SJCRH30 (cell line): Measurements from ENCODE around the gene LYSMD1. TPM values are rescaled to one million over a fixed set of nuclear protein-coding genes. Genes with fewer than 3 reads are reported as not detected.
A peak's percentile ranks its signal among the peaks of the same experiment; 100 is the strongest.

ENCODE experiments used
- DNase-seq, 2 experiments: peaks; one replicate each; pipeline ENCODE4 v3.0.0-alpha.2; 2015 to 2020
- H3K27ac ChIP-seq: fragments of 250-450 bp; sonication (Bioruptor Pico); 2 replicates; pipeline ENCODE4 v1.5.1; 2020; ENCODE audit warnings: mild to moderate bottlenecking, moderate library complexity
- H3K27me3 ChIP-seq: fragments of 250-450 bp; sonication (Bioruptor Pico); 2 replicates; pipeline ENCODE4 v1.5.1; 2020; ENCODE audit warnings: mild to moderate bottlenecking, moderate library complexity
- H3K36me3 ChIP-seq: fragments of 250-450 bp; sonication (Bioruptor Pico); 2 replicates; pipeline ENCODE4 v1.5.1; 2020; ENCODE audit warnings: mild to moderate bottlenecking, moderate library complexity
- H3K4me1 ChIP-seq: fragments of 250-450 bp; sonication (Bioruptor Pico); 2 replicates; pipeline ENCODE4 v1.5.1; 2020; ENCODE audit warnings: mild to moderate bottlenecking, moderate library complexity
- H3K4me3 ChIP-seq: fragments of 250-450 bp; sonication (Bioruptor Pico); 2 replicates; pipeline ENCODE4 v1.5.1; 2020; ENCODE audit warnings: mild to moderate bottlenecking, moderate library complexity
- H3K9me3 ChIP-seq: fragments of 250-450 bp; sonication (Bioruptor Pico); replicated peaks from 2 replicates; pipeline ENCODE4 v1.5.1; 2020; ENCODE audit warnings: mild to moderate bottlenecking, moderate library complexity
- total RNA-seq: library from RNA; depleted of rRNA; stranded (reverse); fragments of >200 nt; shearing (Covaris generic); gene quantifications from 2 replicates; pipeline ENCODE4 v1.2.3, GENCODE V29; 2014

LYSMD1 gene
- total RNA-seq, 1 experiment from 2014 or later, result 15.8 TPM

DNA sequence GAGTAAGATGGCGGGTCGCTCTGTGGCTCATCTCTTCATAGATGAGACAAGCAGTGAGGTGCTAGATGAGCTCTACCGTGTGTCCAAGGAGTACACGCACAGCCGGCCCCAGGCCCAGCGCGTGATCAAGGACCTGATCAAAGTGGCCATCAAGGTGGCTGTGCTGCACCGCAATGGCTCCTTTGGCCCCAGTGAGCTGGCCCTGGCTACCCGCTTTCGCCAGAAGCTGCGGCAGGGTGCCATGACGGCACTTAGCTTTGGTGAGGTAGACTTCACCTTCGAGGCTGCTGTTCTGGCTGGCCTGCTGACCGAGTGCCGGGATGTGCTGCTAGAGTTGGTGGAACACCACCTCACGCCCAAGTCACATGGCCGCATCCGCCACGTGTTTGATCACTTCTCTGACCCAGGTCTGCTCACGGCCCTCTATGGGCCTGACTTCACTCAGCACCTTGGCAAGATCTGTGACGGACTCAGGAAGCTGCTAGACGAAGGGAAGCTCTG is 6.9 kb downstream of the LYSMD1 start:
- DNase-seq, result no peak
- Histone ChIP-seq H3K9me3 (no peaks in the 10 kb centered on the region), H3K4me1 (no peaks in the 10 kb centered on the region), H3K4me3 (no peak overlapping the region), H3K27me3 (no peaks in the 10 kb centered on the region), H3K27ac (no peak overlapping the region), H3K36me3 (peaks cover 5% of the 10 kb centered on the region; the same call in 1 of the 2 replicates)

DNA sequence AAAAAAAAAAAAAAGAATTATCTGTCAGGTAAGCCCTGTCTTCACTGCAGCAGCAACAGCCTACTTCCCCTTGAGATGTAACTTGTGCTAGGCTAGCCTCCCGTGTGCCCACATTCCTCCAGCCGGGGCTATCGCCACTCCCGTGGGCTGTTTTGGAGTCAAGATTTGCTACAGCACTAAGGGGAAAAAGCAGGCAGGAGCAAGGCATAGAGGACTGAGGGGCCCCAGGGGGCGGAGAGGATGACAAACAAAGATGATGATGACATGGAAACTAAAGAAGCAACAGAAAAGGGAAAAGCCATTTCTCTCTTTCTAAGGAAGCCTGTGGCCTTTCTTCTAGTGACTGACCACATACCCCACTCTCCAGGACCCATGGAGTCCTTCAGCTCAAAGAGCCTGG is 7.4 kb downstream of the LYSMD1 start:
- peaks cover 5% of the 10 kb centered on the region; the same call in 1 of the 2 replicates for H3K36me3 ChIP-seq
- no peaks in the 10 kb centered on the region for H3K9me3 ChIP-seq
- no peak for DNase-seq
- H3K4me1 ChIP-seq, result no peaks in the 10 kb centered on the region
- no peak overlapping the region for H3K27ac ChIP-seq
- no peaks in the 10 kb centered on the region for H3K27me3 ChIP-seq
- no peak overlapping the region for H3K4me3 ChIP-seq

DNA sequence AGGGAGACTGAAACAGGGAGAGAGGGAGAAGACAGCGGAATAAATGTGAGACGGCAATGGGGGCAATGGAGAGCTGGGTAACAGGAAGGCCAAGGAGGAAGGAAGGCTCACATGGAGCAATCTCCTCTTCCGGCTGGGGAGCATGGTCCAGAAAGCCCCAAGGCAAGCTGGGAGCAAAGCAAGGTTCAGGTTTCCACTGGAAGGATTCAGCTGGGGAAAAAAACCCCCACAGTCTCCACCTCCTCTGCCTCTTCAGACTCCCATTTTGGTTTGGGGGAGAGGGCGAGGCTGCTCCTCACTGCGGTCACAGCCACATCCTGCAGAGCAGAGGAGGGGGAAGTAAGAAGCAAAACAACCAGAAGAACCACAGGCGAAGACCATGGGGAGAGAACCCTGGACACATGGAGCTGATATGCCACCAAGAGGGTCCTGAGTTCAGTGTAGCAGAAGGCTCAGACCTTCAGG is 8.6 kb downstream of the LYSMD1 start:
- Histone ChIP-seq H3K27me3 (no peaks in the 10 kb centered on the region), H3K27ac (no peak overlapping the region), H3K36me3 (peaks cover 5% of the 10 kb centered on the region; the same call in 1 of the 2 replicates), H3K4me1 (no peaks in the 10 kb centered on the region), H3K9me3 (no peaks in the 10 kb centered on the region), H3K4me3 (no peak overlapping the region)
- no peak for DNase-seq

DNA sequence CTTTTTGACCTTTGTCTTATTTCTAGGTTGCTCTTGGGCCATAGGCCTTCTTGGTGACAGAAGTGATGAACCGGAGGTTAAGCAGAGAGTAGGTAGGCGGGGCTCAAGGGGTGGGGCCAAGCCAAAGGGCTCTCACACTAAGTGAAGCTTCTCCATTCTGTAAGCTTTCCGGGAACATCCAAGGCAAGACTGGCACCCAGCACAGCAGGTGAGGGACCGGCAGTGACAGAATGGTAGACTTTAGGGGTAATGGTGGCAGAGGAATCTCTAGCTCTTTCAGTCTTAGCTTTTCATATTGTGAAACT is 9.2 kb downstream of the LYSMD1 start, which contains the start of gene TNFAIP8L2:
Gene TNFAIP8L2 (plus strand): TSS at position 135 of the 305 bp plus-strand sequence. CDS start 2,049 bp downstream, outside the sequence.
- H3K27me3 ChIP-seq, result no peaks in the 10 kb centered on the region
- no peak within 1 kb of the TSS for H3K4me3 ChIP-seq
- H3K27ac ChIP-seq, result no peak within 1 kb of the TSS
- H3K9me3 ChIP-seq, result no peaks in the 10 kb centered on the region
- DNase-seq, result no peak
- no peaks in the 10 kb centered on the region for H3K4me1 ChIP-seq
- peaks cover 5% of the 10 kb centered on the region; the same call in 1 of the 2 replicates for H3K36me3 ChIP-seq

DNA sequence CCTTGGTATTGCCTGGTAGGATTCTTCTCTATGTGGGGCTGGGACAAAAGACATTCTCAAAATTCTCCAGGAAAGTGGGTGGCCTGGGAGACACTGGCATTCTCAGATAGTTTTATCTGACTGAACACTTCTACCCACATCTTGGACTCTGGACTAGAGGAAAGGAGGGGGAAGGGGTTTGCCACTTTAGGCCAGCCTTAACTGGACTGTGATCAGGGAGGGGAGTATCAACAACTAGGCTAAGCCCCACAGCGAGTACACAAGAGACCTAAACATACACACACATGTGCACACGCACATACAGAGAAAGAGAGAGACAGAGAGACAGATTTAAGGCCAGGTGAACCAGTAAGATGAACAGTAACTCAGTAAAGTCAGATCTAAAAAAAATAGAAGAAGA is 18.0 kb downstream of the LYSMD1 start:
- Histone ChIP-seq H3K36me3 (no peaks in the 10 kb centered on the region), H3K27ac (no peak overlapping the region), H3K4me1 (peaks cover 20% of the 10 kb centered on the region), H3K9me3 (no peaks in the 10 kb centered on the region), H3K4me3 (no peak overlapping the region), H3K27me3 (no peaks in the 10 kb centered on the region)
- no peak for DNase-seq

DNA sequence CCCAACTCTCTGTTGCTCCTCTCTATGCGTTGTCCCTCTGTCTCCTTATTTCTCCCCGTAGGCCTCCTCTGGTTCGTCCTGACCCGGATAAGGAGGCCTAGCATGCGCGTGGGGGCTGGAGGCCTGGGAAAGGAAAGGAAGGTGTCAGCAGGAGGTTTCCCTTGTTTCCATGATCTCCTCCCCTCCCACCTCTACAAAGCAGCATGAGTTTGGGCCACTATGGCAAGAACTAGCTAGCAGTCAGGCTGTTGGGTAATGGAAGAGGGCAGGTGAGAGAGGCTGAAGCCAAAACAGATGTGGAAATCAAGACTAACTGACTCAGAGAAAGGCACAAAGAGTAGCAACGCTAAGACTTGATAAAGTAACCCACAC is 18.6 kb downstream of the LYSMD1 start:
- Histone ChIP-seq H3K27ac (no peak overlapping the region), H3K9me3 (no peaks in the 10 kb centered on the region), H3K4me3 (peak overlapping the region; percentile 65), H3K4me1 (peaks cover 25% of the 10 kb centered on the region), H3K36me3 (no peaks in the 10 kb centered on the region), H3K27me3 (no peaks in the 10 kb centered on the region)
- peak in 1 of 2 experiments; percentile 18 for DNase-seq

DNA sequence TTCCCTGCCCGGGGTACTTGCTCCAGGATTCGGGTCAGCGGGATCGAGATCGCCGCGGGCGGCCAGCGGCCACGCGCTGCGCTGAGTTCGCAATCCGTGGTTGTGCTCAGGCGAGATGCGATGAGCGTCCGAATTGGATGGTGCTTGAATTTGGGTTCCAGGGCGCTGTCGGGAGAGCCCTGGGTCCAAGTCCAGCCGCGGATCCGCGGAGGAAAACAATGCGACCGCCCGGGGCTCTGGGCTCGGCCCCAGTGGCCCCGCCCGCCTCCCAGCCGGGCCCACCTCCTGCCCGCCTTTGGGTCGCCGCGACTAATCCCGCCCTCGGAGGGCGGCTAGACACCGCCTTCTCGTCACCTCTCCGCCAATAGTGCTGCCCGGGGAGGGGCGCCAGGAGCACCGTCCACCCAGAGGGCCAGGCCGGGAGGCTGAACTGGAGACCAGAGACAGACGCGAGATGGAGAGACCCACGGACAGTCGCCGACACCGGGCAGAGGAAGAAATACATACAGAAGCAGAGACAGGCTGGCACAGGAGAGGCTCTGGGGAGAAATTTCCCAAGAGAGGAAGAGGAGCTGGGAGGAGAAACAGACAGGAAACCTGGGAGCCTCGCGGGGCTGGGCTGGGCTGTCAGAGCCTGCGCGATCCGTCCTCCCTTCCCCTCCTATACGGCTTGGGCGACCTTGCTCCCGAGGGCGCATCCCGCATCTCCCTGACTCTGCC is 19.1 kb downstream of the LYSMD1 start, which contains the start of gene SEMA6C:
Gene SEMA6C (minus strand): TSS at position 220 of the 720 bp plus-strand sequence. CDS start 4,010 bp downstream, outside the sequence.
- peak within 1 kb of the TSS; percentile 65 for H3K4me3 ChIP-seq
- H3K27me3 ChIP-seq, result no peaks in the 10 kb centered on the region
- no peaks in the 10 kb centered on the region for H3K9me3 ChIP-seq
- peaks cover 30% of the 10 kb centered on the region for H3K4me1 ChIP-seq
- H3K36me3 ChIP-seq, result no peaks in the 10 kb centered on the region
- peak; percentile 93 to 94 for DNase-seq
- peak within 1 kb of the TSS; percentile 13; the same call in 1 of the 2 replicates for H3K27ac ChIP-seq

DNA sequence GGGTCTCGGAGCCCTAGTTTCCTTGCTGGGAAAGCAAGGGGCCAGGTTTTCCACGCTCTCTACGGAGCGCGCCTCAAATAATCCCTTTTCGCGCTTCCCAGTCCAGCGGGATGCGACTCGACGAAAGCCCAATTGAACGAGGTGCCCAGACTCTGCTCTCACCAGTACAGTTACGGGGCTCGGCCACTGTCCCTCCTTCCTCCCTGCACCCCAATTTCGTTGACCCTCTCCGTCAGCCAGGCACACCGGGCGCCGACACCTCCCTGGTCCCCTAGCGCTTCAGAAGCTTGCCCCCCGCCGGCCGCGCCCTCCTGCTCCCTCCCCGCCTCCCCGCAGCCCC is 19.7 kb downstream of the LYSMD1 start:
- H3K27me3 ChIP-seq, result no peaks in the 10 kb centered on the region
- peaks cover 30% of the 10 kb centered on the region for H3K4me1 ChIP-seq
- H3K27ac ChIP-seq, result peak overlapping the region; percentile 13; the same call in 1 of the 2 replicates
- no peaks in the 10 kb centered on the region for H3K36me3 ChIP-seq
- peak overlapping the region; percentile 65 for H3K4me3 ChIP-seq
- no peak for DNase-seq
- H3K9me3 ChIP-seq, result no peaks in the 10 kb centered on the region

DNA sequence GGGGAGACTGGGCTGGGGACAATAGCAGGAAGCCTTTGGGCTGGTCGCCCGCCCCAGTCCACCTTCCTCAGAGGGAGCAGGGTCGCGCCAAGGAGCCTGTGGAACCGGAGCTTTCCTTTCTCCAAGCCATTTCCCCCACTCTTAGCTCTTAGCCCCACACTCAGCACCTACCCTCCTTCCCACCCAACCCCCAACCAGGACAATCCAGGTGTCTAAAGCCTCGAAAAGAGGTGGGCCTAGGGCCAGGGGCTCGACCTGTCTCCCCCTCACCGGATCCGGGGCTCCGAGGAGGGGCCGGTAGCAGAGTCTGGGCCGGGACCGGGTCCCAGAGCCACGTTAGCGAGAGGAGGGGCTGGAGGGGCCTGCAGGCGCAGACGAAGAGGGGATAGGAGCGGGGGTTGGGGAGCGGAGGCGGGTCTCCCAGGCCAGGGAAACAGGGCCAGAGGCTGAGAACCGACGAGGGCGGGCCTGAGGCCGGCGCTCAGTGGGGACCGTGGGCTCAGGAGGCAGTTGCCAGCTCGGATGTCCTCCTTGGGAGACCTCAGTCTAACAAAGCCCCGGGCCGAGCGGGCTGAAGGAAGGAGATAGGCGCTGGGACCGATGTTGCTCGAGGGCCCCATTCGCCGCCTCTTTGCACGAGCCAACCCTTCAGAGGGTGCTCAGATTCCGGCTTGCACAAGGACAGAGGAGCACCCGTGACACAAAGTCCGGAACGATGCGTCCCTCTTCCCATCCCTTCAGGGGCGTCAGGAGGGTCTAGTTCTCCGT is 20.2 kb downstream of the LYSMD1 start:
- no peaks in the 10 kb centered on the region for H3K36me3 ChIP-seq
- H3K9me3 ChIP-seq, result no peaks in the 10 kb centered on the region
- H3K27me3 ChIP-seq, result no peaks in the 10 kb centered on the region
- H3K4me3 ChIP-seq, result peak overlapping the region; percentile 65
- H3K27ac ChIP-seq, result peak overlapping the region; percentile 13; the same call in 1 of the 2 replicates
- H3K4me1 ChIP-seq, result peaks cover 30% of the 10 kb centered on the region
- DNase-seq, result peak; percentile 46 to 52

DNA sequence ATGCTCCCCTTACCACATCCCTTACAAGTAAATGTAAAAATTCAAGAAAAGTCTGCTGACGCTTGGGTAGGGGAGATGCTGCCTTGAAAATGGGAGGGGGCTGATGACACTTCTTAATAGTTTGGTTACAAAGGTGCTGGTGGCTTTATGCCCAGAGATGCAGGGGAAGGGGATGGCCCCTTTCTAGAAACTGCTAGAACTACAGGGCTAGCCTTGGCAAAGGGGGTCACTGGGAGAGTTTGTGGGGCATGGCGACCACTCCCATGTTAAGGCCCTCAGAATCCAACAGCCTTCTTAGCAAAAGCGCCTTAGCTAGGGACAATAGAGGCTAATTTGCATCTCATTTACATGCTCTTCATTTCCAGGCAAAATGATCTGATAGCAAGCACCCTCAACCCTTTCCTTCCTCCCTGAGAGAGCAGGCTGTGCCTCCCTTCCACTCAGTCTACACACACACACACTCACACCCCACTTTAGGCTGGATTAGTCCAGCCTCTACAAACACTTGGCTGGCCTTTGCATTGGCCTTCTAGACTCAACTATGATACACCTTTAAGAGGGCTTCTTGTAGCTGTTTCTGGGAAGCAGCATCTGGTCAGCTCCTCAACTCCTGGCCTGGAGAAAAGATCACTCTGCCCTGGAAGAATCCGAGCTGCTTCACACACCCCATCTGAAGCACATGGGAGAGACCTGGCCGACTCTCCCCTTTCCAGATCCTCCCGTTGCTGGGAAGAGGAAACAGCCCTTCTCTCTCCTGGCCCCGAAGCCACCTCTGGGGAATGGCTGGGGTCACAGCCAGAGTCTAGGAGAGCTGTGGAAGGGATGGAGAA is 21.0 kb downstream of the LYSMD1 start:
- H3K4me3 ChIP-seq, result peak overlapping the region; percentile 65
- DNase-seq, result peak in 1 of 2 experiments; percentile 28
- no peaks in the 10 kb centered on the region for H3K27me3 ChIP-seq
- H3K4me1 ChIP-seq, result peaks cover 30% of the 10 kb centered on the region
- H3K27ac ChIP-seq, result no peak overlapping the region
- H3K36me3 ChIP-seq, result no peaks in the 10 kb centered on the region
- H3K9me3 ChIP-seq, result no peaks in the 10 kb centered on the region

DNA sequence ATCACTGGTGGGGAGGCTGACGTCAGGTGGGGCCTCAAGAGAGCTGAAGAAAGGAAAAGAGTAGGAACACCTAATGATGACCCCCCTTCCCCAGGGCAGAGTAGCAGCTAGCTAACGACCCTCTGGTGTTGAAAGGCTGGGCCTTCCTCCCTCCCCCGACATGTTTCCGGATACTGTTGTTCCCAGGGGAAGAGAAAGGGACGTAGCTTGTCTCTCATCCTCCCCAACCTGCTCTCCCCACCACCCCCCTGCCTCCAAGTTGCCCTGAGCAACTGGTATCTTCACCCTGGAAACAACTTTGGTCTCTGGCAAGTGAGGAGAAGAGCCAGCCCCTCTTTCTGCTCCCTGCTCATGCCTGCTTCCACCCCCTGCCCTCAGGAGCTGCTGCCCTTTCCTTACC is 21.7 kb downstream of the LYSMD1 start:
- H3K36me3 ChIP-seq, result no peaks in the 10 kb centered on the region

DNA sequence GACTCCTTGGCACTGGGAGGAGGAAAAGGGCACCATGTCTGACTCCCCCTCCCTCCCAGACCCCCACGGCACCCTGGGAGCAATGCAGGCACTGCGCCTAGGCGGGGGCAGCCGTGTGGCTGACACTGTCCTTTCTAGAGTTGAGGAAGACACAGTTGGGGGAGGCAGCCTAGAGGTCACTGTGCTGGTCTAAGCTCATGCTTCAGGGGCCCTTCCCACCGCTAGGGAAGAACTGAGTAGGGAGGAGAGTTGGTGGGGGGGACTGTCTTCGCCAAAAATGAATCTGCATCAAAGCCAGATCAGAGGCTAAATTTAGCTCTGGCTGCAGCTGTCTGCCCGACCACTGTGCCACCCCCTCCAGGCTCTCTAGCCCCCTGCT is 22.7 kb downstream of the LYSMD1 start:
- H3K9me3 ChIP-seq, result no peaks in the 10 kb centered on the region
- H3K4me3 ChIP-seq, result peak overlapping the region; percentile 20
- DNase-seq, result peak; percentile 74 to 78
- peak overlapping the region; percentile 93 for H3K27ac ChIP-seq
- peaks cover 30% of the 10 kb centered on the region for H3K4me1 ChIP-seq
- no peaks in the 10 kb centered on the region for H3K36me3 ChIP-seq
- no peaks in the 10 kb centered on the region for H3K27me3 ChIP-seq

More for the DNA sequence above, 21.7 kb downstream of the LYSMD1 start:
- peaks cover 30% of the 10 kb centered on the region for H3K4me1 ChIP-seq
- DNase-seq, result no peak
- H3K4me3 ChIP-seq, result no peak overlapping the region
- no peak overlapping the region; the same call in 1 of the 2 replicates for H3K27ac ChIP-seq
- H3K9me3 ChIP-seq, result no peaks in the 10 kb centered on the region
- no peaks in the 10 kb centered on the region for H3K27me3 ChIP-seq

DNA sequence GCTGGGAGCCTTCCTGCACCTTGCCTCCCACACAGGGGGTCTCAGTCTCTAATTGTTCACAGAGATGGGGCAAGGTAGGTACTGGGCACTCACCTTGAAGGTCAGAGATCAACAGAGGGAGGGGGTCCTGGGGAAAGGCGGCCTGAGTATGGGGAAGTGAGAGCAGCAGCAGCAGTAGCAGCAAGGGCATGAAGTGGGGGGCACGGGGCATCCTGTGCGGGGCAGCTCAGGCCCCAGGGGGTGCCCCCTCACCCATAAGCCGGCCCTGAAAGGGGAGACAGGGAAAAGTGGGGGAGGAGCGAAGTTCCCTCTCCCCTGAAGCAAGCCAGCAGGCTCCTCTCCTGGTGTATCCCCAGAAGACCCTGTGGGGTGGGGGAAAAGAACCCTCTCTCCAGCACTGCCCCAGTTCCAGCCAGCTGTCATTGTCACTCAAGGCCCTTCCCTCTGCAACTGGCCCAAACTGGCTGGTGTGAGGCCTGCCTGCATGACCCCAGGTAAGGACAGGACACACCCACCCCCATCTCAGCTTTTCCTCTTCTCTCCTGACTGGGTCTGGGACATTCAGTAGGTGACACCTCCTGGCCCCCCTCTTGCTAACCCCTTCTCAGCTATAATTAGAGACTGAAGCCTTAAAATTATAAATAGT is 23.2 kb downstream of the LYSMD1 start:
- Histone ChIP-seq H3K4me1 (peaks cover 29% of the 10 kb centered on the region), H3K27ac (peak overlapping the region; percentile 93)
- peak; percentile 95 to 96 for DNase-seq

DNA sequence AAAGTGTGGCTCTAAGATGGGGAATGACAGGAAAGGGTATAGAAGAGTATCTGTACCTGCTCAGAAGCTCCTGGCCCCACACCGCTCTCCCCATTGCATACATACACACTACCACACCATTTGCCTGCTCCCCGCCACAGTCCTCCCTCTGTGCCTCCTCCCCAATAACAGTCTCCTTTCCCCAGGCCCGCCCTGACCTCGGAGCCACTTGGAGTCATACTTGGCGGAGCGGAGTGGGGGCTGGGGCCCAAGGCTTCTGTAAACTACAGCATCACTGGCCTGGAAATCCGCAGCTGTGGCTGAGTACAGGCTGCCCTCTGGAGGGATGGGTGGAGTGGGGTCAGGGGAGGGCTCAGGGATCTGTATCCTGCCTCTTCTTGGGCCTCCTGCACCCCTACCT is 27.9 kb downstream of the LYSMD1 start:
- H3K9me3 ChIP-seq, result no peaks in the 10 kb centered on the region
- H3K36me3 ChIP-seq, result peaks cover 9% of the 10 kb centered on the region; the same call in 1 of the 2 replicates
- H3K27me3 ChIP-seq, result no peaks in the 10 kb centered on the region
- peaks cover 12% of the 10 kb centered on the region for H3K4me1 ChIP-seq
- DNase-seq, result no peak
- no peak overlapping the region for H3K27ac ChIP-seq
- no peak overlapping the region for H3K4me3 ChIP-seq

More for the DNA sequence above, 23.2 kb downstream of the LYSMD1 start:
- no peaks in the 10 kb centered on the region for H3K36me3 ChIP-seq
- H3K9me3 ChIP-seq, result no peaks in the 10 kb centered on the region
- H3K4me3 ChIP-seq, result peak overlapping the region; percentile 20
- H3K27me3 ChIP-seq, result no peaks in the 10 kb centered on the region
